Lower lobe of right lung (tissue), 2 donors: ENCODE measurements around the gene HOXA11. TPM values are rescaled to one million over a fixed set of nuclear protein-coding genes. Genes with fewer than 3 reads are reported as not detected.
A peak's percentile ranks its signal among the peaks of the same experiment; 100 is the strongest.

ENCODE experiments used
- ATAC-seq, 2 donors: fragments of 200-7000 bp; cut with Tn5 transposase; one replicate each; pipeline ENCODE4 v1.9.1; 2020 to 2022; ENCODE audit warnings: mild to moderate bottlenecking in 2 of 2, moderate library complexity in 2 of 2
- DNase-seq: peaks from one replicate; pipeline ENCODE4 v3.0.0-alpha.2; 2020
- H3K27ac ChIP-seq: fragments of 200-600 bp; one replicate; pipeline ENCODE4 v1.8.0; 2022
- H3K27me3 ChIP-seq: fragments of 200-600 bp; one replicate; pipeline ENCODE4 v1.8.0; 2022; ENCODE audit warnings: low read depth
- H3K36me3 ChIP-seq: fragments of 200-600 bp; one replicate; pipeline ENCODE4 v1.8.0; 2022; ENCODE audit warnings: mild to moderate bottlenecking
- H3K4me1 ChIP-seq: fragments of 200-600 bp; one replicate; pipeline ENCODE4 v1.8.0; 2022
- H3K4me3 ChIP-seq: fragments of 200-600 bp; one replicate; pipeline ENCODE4 v1.8.0; 2022; ENCODE audit warnings: mild to moderate bottlenecking
- H3K9me3 ChIP-seq: fragments of 200-600 bp; one replicate; pipeline ENCODE4 v1.8.0; 2022
- intact Hi-C: fragments of 100-400 bp; cut with DNase I; formaldehyde crosslinking; loops from one replicate; pipeline ENCODE4 v1.11.0; 2022
- total RNA-seq: library from RNA; stranded (reverse); fragmentation: NEBNext Ultra II Directional; extraction: Animal tissue kit (Norgen Biotek cat#: 25700); gene quantifications from one replicate; pipeline ENCODE4 v1.2.1, GENCODE V29; 2021
- TF ChIP-seq, protein P1 (sequence below): fragments of 200-600 bp; IDR thresholded peaks from one replicate; pipeline ENCODE4 v1.8.0; 2022; ENCODE audit warnings: antibody characterized with exemption, mild to moderate bottlenecking
- donor health status: DM: no; HTN: yes; CAD: no; lungs with severe emphysema.

The HOXA11 gene
- total RNA-seq, 1 donor from 2014 or later = not detected

DNA sequence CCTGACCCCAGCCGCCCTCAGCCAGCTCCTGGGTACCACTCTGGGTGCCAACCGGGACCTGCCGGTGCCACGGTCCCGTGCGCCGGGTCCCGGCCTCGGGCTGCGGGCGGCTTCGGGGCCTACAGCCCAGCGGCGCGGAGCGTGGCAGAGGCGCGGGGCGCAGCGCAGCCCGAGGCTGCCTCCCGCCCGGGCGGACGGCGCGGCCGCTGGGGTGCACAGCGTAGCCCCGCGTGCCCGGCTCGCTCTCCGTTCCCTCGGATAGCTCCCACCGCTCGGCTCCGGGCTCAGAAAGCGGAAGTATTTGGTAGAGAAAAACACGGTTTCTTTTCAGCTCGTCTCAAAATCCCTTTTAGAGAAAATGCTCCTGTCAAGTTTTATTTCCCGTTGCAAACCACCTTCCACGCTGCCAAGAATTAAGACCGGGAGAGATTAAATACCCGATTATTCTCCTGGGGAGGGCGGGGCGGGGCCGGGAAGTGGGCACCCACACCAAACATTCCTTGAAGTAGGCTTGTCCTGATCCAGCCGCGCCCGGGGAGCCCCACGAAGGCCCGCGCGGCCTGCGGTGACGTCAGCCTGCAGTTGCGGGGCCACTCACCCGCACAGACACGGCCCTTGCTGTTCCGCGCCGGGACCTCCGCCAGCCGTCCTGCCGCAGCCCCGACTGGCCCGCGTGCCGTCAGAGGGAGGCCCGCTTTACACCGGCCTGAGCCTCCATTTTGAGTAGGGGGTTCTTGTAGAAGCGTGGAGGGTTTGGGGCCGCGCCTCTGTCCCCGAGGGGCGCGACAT, 7.7 kb upstream of the HOXA11 start:
- peak overlapping the region; percentile 46 for H3K4me3 ChIP-seq

DNA sequence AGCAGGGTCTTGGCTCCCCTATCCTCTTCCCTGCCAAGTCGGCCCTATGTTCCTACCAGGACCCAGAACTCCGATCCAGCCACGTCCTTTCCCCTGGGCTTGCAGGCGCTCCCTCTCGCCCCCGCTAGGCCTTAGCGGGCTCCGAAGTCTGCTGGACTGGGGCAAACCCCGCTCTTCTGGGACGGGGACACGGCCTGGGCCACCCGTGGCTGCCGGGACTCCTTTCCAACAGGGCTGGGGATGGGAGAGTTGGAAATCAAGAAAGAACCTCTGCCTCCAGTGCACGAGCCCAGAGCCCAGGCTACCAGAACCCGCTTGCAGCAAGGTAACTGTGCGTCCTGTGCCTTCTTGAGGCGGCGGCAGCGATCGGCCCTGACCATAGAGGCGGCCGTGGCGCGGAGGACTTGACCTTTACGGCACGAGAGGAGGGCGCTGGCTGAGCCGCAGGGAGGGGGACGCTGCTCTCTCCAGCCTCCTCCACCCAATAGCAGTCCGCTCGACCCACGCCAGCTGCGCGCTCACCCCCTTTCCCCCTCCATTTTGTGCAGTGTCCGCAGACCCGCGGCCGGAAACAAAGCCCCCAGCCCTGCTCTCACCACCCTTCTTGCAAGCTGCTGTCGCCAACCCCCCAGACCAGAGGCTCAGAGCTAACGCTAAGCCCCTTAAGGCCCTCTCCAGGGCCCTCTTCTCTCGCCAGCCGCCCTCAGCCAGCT, 7.0 kb upstream of the HOXA11 start:
- Histone ChIP-seq H3K9me3 (no peaks in the 10 kb centered on the region), H3K4me1 (peaks cover 42% of the 10 kb centered on the region), H3K27me3 (peaks cover 100% of the 10 kb centered on the region), H3K27ac (no peak overlapping the region), H3K4me3 (peak overlapping the region; percentile 46), H3K36me3 (no peaks in the 10 kb centered on the region)
- TF ChIP-seq, protein P1, sequence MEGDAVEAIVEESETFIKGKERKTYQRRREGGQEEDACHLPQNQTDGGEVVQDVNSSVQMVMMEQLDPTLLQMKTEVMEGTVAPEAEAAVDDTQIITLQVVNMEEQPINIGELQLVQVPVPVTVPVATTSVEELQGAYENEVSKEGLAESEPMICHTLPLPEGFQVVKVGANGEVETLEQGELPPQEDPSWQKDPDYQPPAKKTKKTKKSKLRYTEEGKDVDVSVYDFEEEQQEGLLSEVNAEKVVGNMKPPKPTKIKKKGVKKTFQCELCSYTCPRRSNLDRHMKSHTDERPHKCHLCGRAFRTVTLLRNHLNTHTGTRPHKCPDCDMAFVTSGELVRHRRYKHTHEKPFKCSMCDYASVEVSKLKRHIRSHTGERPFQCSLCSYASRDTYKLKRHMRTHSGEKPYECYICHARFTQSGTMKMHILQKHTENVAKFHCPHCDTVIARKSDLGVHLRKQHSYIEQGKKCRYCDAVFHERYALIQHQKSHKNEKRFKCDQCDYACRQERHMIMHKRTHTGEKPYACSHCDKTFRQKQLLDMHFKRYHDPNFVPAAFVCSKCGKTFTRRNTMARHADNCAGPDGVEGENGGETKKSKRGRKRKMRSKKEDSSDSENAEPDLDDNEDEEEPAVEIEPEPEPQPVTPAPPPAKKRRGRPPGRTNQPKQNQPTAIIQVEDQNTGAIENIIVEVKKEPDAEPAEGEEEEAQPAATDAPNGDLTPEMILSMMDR = no peak
- intact Hi-C loops = loop anchor here (10.0 kb wide), 1 partner anchor 893 kb away; no protein-coding TSS in a partner anchor
- ATAC-seq (peak; percentile 5 to 11), DNase-seq (no peak)

More for the DNA sequence above, 7.7 kb upstream of the HOXA11 start:
- ATAC-seq (peak; percentile 59 to 66), DNase-seq (no peak)
- Histone ChIP-seq H3K27ac (no peak overlapping the region), H3K36me3 (no peaks in the 10 kb centered on the region), H3K9me3 (no peaks in the 10 kb centered on the region), H3K4me1 (peaks cover 41% of the 10 kb centered on the region), H3K27me3 (peaks cover 100% of the 10 kb centered on the region)
- intact Hi-C loops = loop anchor here (10.0 kb wide), 1 partner anchor 892 kb away; no protein-coding TSS in a partner anchor
- TF ChIP-seq, protein P1 = no peak

DNA sequence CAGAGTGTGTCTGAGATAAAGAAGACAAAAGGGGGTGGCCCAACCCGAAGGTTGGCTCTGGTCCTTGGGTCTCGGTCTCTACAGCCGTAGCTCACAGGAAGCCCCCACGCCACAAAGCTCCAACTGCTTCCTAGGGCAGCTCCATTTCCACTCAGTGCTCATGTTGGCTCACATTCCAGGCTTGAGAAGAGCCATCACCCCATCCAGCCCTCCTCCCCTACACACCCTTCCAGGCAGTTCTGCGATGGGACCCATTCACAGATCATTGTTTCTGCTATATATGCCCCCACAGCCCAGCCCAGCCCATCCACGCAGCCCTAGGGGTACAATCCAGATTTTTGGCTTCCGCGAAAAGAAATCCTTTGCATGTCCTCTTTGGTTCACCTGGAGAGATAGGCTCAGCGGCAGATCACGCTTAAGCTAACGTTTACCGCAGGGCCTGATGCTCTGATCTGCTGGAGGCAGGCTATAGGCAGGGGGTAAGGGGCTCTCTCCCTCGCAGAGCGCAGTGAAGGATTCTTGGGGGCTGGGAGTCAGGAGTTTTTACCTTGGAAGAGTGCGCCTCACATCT, 6.2 kb upstream of the HOXA11 start:
- intact Hi-C loops = loop anchor here (10.0 kb wide), 1 partner anchor 894 kb away; no protein-coding TSS in a partner anchor
- no peak for ATAC-seq
- no peak overlapping the region for H3K27ac ChIP-seq
- H3K4me1 ChIP-seq = peaks cover 42% of the 10 kb centered on the region
- TF ChIP-seq, protein P1 = no peak
- no peak overlapping the region for H3K4me3 ChIP-seq
- H3K9me3 ChIP-seq = no peaks in the 10 kb centered on the region
- no peaks in the 10 kb centered on the region for H3K36me3 ChIP-seq
- DNase-seq = no peak
- peaks cover 100% of the 10 kb centered on the region for H3K27me3 ChIP-seq

DNA sequence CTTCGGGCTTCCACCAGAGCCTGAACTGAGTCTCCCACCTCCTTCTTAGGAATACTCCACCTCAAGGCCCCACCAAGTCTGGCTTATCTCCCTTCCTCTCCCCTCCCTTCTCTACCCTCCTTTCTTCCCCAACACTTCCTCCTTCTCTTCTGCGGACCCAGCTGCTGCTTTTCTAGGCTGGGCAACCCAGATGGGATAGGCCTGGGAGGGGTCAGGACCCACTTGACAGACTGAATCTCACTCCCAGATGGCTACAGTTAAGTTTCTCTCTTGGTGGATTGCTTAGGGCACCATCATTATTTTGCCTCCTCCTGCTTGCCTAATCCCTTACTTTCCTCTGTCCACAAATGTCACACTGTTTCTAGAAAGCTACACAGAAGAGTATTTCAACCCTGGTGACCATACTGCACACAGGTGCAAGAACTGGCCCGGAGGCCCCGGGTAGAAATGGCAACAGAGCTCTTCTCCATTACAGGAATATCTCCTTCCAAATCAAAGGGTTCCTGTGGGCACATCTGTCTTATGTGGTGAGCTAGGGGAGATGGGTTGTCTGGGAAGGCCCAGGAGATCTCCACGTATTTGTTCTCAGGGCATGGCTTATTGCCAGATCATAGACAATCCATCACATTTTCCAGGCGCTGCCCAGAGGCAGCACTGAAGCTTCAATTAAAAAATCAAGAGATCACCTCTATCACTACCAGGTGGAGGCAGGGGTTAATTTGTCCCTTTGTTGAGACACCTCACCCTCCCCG, 5.1 kb upstream of the HOXA11 start:
- no peak for ATAC-seq
- intact Hi-C loops = loop anchor here (10.0 kb wide), 1 partner anchor 895 kb away; no protein-coding TSS in a partner anchor

More for the DNA sequence above, 5.1 kb upstream of the HOXA11 start:
- peaks cover 49% of the 10 kb centered on the region for H3K4me1 ChIP-seq
- DNase-seq = no peak
- TF ChIP-seq, protein P1 = no peak
- H3K27ac ChIP-seq = no peak overlapping the region
- H3K27me3 ChIP-seq = peaks cover 100% of the 10 kb centered on the region
- no peaks in the 10 kb centered on the region for H3K9me3 ChIP-seq
- no peak overlapping the region for H3K4me3 ChIP-seq
- no peaks in the 10 kb centered on the region for H3K36me3 ChIP-seq
